ENCODE measurements around the gene ATP10D.
"Not testable (repeated sequence)": the region's sequence is repeated elsewhere in the genome, so short reads cannot be mapped to it uniquely, and the experiment has no call there.

Gene ATP10D

DNA sequence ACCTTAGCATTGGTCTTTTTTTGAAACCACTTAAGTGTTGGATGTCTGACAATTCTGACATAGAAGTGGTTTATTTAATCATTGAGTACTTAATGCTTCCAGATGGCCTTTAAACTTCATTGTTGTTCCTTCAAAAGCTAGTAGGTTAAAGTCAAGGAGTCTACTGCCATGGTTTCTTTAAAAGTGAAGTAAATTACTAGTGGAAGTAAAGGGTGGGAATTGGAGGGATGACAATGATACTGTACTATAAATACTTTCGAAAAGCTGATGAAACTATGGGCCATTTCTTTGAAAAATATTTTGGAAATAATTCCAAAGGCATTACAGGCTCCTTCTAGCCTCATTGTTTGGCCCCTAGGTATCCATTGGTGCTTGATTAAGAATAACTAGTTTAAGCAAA lies 51.9 kb downstream of the ATP10D start:
- no peak for DNase-seq

DNA sequence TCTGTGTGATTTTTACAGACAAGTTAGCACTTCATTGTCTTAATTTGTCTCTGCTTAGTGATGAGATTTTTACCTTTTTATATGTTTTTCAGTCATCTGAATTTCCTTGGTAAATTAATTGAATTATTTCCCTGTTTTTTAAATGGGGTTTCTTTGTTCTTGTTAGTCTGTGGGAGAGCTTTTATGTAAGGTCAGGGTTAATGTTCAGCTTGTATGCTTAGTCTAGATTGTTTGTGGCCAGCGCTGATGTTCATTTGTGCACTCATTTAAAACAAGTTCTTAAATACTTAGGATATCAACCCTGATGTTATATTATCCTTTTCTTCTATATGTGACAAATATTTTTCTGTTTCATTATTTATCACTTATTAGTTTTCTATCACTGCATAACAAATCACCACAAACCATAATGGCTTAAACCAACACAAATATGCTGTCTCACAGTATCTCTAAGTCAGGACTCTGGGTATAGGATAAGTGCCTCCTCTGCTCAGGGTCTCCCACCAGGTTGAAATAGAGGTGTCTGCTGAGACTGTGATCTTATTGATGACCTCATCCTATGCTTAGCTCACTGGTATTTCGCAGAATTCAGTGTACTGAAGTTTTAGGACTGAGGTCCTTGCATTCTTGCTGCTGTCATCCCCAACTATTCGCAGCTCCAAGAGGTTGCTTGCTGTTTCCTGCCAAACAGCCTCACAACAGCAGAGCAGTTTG lies 53.2 kb downstream of the ATP10D start:
- DNase-seq = no peak

DNA sequence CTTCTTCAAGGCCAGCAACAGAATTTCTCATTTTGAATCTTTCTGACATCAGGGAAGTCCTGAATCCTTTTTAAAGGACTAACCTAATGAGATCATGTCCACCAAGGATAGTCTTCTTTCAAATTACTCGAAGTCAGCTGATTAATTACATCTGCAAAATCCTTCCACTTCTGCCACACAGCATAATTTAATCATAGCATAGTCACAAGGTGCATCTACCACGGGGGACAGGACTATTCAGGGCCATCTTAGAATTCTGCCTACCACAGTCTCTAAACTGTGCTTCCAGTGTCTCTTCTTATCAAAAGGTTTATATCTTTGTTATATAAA lies 53.7 kb downstream of the ATP10D start:
- no peak for DNase-seq

DNA sequence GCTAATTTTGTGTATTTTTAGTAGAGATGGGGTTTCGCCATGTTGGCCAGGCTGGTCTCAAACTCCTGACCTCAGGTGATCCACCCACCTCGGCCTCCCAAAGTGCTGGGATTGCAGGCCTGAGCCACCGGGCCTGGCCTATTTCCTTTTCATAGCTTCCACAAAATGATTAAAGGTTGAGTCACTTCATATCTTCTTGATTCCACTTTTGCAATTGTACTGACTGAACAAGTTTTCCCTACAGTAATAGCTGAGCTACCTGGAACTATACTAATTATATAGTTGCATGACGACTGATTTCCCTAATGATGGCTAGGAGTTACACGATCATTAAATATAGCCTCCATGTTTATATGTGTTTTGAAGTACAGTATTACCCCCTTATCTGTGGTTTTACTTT lies 57.6 kb downstream of the ATP10D start:
- DNase-seq = not testable (repeated sequence)

DNA sequence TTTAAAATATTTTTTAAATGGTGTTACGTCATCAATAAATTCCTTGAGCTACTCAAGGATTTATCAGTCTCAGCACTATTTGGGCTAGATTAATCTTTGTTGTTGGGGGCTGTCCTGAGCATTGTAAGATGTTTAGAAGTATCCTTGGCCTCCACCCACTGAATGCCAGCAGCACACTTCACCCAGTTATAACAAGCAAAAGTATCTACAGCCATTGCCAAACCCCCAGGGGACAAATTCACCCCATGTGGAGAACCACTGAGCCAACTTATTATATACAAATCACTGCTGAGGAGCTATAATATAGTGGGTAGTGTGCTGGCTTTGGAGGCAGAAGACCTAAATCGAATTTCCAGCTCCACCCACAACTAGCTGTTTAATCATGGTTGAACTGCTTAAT lies 58.3 kb downstream of the ATP10D start:
- no peak for DNase-seq

DNA sequence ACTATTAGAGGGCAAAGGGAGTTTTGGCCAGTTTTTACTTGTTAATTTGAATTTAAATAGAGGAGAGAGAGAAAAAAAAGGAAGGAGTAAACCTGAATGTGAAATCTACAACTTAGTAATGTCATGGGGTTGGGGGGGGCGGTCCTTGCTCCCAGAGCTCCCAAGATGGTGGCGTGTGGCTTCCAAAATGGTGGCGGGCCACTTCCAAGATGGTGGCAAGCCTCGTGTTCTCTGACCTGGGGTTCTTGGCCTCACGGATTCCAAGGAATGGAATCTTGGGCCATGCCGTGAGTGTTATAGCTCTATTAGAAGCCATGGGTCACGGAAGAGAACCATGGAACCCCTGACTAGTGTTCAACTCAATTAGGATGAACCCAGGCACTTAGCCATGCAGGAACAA lies 65.3 kb downstream of the ATP10D start:
- not testable (repeated sequence) for DNase-seq

DNA sequence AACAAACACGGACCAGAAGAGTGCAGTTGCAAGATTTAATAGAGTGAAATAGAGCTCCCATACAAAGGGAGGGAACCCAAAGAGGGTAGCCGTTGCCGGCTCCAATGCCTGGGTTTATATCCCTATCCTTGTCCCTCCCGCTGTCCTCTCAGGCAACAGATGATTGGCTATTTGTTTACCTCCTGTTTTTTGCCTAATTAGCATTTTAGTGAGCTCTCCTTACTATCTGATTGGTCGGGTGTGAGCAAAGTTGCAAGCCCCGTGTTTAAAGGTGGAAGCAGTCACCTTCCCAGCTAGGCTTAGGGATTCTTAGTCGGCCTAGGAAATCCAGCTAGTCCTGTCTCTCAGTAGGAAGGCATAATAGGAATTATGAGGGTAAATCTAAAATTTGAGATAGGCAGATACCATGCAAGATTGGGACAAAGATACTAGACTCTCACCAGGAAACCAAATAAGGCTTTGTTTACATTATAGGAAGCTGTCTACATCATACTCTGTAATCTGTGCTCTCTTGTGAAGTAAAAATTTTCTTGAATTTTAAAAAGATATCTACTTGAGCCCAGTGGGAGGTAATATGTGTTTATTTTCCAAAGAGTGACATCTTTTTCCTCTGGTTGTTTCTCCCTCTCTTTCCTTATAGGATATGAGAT lies 65.9 kb downstream of the ATP10D start:
- no peak for DNase-seq

DNA sequence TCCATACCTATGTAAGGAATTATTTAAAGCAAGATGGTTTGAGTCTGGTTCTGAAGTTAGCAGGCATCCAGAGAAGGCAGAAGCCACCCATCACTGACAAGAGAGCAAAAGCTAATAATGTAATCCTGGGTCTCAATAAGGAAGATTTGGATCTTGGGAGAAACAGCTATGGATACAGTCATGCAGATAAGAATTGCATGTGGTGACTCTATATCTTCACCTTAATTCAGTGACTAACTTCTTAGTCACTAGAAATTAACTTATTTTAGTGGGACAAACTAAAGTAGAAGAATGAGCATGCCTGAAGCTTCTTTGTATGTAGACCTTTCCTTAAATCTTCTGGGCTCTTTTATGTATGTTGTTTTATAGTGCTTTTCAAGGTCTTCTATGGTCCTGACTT lies 66.6 kb downstream of the ATP10D start:
- DNase-seq = no peak

DNA sequence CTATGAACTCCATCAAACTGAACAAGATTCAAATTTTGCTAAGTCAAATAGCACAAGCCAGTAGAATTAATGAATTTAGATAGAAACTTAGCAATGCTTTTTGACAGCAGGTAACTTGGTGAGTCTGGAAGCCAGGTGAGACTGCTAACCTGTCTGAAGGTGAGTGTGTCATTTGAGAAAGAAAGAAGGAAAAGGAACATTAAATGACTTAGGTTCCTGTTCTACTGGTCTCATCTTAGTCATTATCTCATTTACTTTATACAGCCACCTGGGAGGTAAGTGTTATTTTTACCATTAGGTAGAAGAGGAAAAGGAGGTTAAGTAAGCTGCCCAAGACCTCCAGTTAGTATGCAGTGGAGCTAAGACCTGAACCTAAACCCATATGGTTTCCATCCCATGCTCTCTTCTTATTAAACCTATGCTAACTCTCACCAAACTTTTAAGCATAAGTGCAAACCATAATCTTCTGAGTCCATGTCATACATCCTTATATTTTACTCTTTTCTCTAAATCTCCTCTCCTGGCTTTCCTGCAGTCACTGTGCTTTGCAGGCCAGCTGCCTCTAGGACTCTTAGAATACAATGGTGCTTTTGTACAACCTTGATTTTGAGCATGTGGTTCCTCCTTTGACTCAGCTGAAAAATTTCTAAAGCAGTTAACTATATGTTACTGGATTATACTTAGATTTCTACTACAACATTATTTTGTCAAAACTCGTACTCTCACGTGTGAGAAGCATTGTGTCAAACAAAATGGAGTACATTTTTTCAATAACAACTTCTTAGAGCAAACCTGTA lies 68.5 kb downstream of the ATP10D start:
- no peak for DNase-seq

DNA sequence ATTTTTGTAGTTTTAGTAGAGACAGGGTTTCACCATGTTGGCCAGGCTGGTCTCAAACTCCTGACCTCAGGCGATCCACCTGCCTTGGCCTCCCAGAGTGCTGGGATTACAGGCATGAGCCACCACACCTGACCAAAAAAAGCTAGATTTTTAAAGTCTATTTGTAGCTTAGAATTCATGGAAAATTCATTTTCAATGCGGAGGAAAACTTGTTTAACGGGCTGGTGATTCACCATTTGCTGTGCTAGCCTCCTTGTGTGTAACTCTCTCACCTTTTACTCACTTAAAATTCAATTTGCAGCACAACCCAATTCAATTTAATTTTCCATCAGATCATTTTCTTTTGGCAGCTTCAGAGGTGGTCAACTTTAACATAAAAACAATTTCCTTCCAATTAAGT lies 70.8 kb downstream of the ATP10D start:
- DNase-seq = not testable (repeated sequence)

DNA sequence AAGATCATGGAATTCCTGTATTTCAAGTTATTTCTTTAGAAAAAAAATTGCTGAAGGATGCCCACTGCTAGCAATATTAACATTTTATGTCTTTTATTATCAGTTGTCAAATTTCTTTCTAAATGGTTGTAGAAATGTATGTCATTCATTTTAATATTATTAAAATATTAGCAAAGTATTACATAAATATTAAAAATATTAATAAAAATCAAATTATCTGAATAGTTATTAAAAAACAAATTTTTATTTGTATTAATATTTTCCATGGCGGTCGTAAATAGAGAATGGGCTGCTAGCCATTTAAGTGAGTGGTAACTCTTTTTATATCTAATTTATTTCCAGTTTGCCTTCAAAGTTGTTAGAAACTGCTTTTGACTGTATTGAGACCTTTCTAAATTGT lies 72.2 kb downstream of the ATP10D start:
- no peak for DNase-seq

DNA sequence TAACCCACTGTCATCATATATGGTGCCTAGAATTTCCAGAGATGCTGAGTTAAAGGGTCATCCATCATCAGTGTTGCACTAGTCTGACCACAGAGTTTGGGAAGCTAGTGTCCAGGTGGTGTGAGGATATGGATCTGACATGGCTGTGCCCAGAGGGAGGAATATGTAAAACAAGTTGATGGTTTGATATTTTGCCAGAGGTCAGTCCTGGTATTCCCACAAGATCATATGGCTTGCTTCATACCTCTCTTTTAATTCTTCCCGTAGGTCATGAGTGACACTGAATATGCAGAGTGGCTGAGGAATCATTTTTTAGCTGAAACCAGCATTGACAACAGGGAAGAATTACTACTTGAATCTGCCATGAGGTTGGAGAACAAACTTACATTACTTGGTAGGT lies 75.6 kb downstream of the ATP10D start:
- no peak for DNase-seq

DNA sequence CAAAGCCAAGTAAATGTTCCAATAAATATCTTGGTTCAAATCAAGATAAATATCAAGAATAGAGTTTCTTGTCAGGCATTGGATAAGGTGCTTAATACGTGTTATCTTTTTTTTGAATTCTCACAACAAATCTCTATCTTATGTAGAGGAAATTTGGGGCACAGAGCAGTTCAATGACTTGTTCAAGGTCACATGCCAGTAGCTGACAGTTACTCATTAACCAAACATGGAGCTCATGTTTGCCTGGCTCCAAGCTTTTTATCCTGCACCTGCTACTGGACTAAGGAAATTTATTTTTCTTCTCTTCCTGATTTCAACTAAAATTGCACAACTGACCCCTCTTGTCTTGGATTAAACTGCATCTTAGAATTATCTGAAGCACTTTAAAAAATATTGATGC lies 76.3 kb downstream of the ATP10D start:
- DNase-seq = no peak

DNA sequence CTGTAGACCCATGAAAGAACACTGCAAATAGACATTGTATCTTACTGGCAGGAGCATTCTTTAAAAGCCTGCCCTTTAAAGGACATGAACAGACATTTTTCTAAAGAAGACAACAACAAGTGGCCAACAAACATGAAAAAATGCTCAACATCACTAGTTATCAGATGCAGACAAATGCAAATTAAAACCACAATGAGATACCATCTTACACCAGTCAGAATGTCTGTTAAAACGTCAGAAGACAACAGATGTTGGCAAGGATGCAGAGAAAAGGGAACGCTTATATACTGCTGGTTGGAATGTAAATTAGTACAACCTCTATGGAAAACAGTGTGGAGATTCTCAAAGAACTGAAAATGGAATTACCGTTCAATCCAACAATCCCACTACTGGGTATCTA lies 77.2 kb downstream of the ATP10D start:
- DNase-seq = no peak

DNA sequence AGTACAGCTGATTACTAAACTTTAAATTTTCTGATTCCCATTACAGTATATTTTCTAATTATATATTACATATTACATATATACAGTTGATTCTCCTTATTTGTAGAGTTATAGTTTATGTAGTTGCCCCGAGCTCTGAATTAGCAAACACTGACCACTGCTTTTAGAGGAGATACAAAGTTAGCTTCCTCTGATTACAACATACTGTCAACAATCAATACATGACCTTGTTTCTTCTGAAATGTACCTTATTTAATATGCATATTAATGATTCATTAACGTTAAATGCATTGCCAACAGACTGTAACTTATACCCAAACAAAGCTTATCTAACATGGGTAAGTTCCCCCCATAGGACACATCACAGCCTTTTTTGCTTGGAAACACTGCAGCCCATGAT lies 81.5 kb downstream of the ATP10D start:
- no peak for DNase-seq

DNA sequence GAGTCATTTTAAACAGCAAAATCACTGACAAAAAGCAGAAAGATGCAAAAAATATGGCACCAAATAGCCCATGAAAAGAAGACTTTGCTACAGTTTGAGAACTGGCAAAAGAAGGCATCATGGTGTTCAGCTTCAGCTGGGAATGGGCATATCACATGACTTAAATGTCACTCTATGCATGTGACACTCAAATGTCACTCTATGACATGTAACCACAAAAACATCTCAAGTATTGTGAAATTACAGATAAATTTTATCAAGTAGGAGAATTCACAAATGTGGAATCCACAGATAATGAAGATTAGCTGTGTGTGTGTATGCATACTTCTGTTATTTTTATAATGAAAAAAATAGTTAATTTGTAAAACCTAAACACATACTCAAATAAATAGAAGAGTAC lies 81.9 kb downstream of the ATP10D start:
- DNase-seq = no peak

DNA sequence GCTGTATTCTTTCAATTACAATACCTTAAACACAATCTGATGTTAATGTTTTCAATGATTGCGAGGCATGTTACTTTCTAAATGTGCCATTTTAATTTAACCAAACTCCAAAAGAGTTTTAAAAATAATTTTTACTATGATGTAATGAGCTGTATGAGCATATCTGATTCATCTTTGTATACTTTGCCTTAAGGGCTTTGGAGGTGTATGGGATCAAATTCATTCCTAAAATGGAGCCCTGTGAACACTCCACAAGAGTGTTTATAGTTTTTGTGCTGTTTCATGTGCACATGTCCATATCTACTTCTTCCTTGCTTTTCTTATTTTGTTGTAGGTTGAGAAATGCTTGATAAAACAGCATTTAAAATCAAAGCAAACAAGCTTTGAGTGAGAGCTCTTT lies 82.4 kb downstream of the ATP10D start:
- no peak for DNase-seq

DNA sequence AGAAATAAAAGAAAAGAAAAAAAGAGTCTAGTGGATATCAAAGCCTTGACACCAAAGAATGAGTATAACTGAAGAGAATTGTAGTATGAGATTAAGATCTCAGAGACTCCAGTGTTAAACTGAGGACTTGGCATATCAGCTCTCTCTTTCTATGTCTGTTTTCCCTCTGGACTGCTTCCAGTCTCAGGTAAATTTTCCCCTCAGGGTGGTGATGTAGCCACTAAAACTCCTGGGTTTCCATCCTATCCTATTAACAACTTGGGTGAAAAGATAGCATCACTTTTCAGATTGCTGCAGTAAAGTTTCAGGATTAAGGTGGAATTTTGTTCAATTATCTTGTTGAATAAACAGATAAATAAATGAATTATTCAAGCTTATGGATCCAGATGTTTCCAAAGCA lies 85.7 kb downstream of the ATP10D start:
- no peak for DNase-seq

DNA sequence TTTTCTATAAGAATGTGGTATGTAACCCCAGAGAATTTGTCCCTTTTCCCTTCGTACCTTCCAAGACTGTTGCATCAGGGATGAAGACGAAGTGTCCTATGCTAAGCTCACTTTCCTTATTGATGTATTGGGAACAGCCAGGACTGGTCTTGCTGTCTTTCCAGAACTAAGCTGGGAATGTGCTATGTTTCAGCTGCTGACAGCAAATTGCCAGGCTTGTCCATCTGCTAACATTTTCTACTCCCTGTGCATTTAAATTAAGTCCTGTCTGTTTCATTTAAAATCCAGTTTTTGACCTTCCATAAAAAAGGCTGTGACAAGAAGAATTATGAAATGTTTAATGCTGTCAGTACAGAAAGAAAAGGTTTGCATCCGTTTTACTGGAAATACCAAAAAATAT lies 87.9 kb downstream of the ATP10D start:
- DNase-seq = no peak

DNA sequence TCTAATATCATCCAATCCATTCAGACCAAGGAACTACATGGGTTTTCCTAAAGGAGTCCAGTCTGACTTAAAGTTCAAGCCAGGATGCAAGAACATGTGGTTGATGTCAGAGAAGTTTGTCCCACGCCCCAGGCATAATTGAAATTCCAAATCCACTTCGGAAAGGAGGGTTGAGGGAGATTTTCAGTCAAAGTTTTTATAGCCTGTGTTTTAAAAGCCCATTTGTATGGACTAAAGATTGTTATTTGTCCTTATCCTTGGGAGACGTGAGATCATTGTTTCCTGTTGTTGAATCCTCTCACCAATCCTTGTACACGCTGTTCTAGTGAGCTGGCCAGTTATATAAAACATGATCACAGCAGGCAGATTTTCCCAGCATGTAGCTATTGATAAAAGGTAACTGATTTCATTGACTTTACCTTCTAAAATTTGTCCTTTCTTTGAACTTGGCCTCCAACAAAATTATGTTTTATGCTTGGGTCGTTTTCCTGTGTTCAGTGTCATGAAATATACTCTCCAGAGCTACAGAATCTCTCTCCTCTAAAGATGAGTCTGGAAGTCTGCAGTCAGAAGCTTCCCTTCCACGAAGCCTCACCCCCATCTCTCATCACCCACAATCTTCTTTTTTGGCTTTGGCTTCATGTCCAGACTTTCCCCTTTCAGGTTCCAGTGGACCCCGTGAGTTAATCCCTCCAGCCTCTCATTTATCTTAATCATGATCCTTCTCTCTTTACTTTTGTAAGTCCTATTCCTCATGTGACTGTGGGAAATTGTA lies 92.9 kb downstream of the ATP10D start:
- DNase-seq = no peak

DNA sequence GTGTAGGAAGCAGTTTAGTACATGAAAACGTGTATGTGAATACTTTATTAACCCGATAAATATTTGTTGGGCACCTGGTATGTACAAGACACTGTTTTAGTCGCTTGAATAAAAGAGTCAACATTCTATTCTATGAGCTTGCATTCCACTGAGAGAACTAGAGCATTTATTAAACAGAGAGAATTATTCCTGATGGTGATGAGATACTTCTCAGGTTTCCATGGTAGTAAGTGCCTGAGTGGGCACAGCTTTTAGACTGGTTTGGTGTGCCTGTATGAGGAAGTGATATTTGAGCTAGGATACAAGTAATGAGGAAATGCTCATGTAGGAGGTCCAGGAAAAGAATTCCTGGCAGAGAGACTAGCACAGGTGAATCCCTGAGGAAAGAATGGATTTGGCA lies 94.2 kb downstream of the ATP10D start:
- no peak for DNase-seq

DNA sequence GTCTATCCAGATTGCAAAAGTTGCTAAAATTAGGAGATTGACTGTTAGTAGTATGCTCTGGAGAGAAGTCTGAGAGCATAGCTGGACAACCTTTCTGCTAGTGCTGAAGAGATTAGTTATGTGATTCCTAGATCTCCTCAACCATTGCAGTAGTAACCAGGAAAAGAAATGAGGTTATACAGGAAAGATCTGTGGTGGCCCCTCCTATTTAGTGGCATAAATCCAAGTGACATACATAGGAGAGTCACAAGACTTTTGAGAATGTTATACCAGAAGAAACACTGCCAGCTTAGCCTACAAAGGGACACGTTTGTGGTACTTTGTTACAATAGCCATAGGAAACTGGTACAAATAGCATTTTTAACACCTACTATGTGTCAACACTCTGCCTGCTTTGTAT lies 105.2 kb downstream of the ATP10D start:
- DNase-seq = no peak

DNA sequence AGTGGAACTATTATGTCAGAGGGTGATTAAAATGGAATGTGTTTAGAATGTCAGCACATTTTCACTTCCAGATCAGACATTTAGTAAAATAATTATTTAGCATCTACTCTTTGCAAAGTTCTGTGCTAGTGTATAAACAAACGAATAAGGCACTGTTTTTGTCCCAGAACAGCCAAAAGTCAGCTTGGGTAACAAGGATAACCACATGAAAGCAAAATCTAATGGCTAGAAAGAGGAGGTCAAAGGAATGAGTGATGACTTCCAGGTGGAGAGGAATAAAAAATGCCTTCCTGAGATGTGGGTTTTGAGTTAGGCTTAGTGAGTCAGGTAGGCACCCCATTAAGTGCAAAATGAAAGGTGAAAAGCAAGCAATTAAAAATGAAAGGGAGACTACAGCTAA lies 112.6 kb downstream of the ATP10D start:
- DNase-seq = no peak

DNA sequence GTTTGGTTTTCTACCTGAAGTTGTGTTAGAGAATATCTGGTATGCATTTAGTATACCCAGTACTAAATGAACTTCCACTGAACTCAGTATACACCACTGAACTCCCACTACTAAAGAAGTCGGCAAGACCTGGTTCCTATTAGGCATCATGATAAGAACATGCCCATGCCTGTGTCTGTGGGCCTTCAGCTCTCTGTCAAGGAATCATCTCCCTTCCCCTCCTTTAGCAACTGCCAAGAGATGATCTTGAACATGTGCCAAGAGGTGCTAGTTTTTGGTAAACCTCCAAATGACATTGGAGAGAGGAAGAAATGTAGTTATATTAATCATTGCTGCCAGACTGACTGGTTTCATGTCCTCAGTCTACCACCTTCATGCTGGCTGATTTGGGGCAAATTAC lies 113.2 kb downstream of the ATP10D start:
- no peak for DNase-seq
